Measurements from ENCODE around the gene ALOX12. TPM values are rescaled to one million over a fixed set of nuclear protein-coding genes. Genes with fewer than 3 reads are reported as not detected.

ALOX12 gene
- total and polyA plus RNA-seq, 2 donors from 2014 or later: not detected

GRCh38 chr17:7016418-7016817 is 20.6 kb downstream of the ALOX12 start:
- Histone ChIP-seq H3K27me3 (ENCODE audit: control insufficient read depth, insufficient read depth, low read length) (no peaks in the 10 kb centered on the region), H3K9me3 (ENCODE audit: control insufficient read depth in 2 of 3, insufficient read depth in 1 of 3, low read length in 3 of 3) (no peaks in the 10 kb centered on the region), H3K36me3 (ENCODE audit: control insufficient read depth in 2 of 3, insufficient read depth in 3 of 3, low read length in 3 of 3) (no peaks in the 10 kb centered on the region), H3K9ac (ENCODE audit: low read length in 3 of 3) (no peak overlapping the region), H3K4me3 (ENCODE audit: low read length in 3 of 3) (no peak overlapping the region), H3K27ac (ENCODE audit: low read depth in 2 of 2, low read length in 2 of 2) (no peak overlapping the region), H3K4me1 (ENCODE audit: control insufficient read depth in 2 of 3, insufficient read depth in 2 of 3, low read depth in 1 of 3, low read length in 3 of 3) (peaks cover 0 to 19% (median 8%) of the 10 kb centered on the region in 3 donors)
- no peak for FAIRE-seq
- peak in 2 of 5 donors; percentile 31 to 54 for DNase-seq
- TF ChIP-seq CTCF (IDR thresholded peaks at IDR 0.05; ENCODE audit: borderline replicate concordance, extremely low read depth, insufficient read depth): no peak
- intact Hi-C loops (cut with DNase I): no loop called here

GRCh38 chr17:7016886-7017826 is 21.3 kb downstream of the ALOX12 start:
- DNase-seq: peak in 2 of 5 donors; percentile 47 to 70
- H3K4me1 ChIP-seq (ENCODE audit: control insufficient read depth in 2 of 3, insufficient read depth in 2 of 3, low read depth in 1 of 3, low read length in 3 of 3): peaks cover 0 to 22% (median 11%) of the 10 kb centered on the region in 3 donors
- peak overlapping the region; percentile 9 to 73 for H3K27ac ChIP-seq (ENCODE audit: low read depth in 2 of 2, low read length in 2 of 2)
- H3K9ac ChIP-seq (ENCODE audit: low read length in 3 of 3): no peak overlapping the region
- H3K27me3 ChIP-seq (ENCODE audit: control insufficient read depth, insufficient read depth, low read length): peaks cover 2% of the 10 kb centered on the region
- H3K4me3 ChIP-seq (ENCODE audit: low read length in 3 of 3): no peak overlapping the region
- H3K9me3 ChIP-seq (ENCODE audit: control insufficient read depth in 2 of 3, insufficient read depth in 1 of 3, low read length in 3 of 3): no peaks in the 10 kb centered on the region
- intact Hi-C loops (cut with DNase I): no loop called here
- no peaks in the 10 kb centered on the region for H3K36me3 ChIP-seq (ENCODE audit: control insufficient read depth in 2 of 3, insufficient read depth in 3 of 3, low read length in 3 of 3)
- FAIRE-seq: no peak
- no peak for TF ChIP-seq CTCF (IDR thresholded peaks at IDR 0.05; ENCODE audit: borderline replicate concordance, extremely low read depth, insufficient read depth)

GRCh38 chr17:7017827-7018200 is 22.0 kb downstream of the ALOX12 start:
- Histone ChIP-seq H3K9ac (ENCODE audit: low read length in 3 of 3) (no peak overlapping the region), H3K36me3 (ENCODE audit: control insufficient read depth in 2 of 3, insufficient read depth in 3 of 3, low read length in 3 of 3) (no peaks in the 10 kb centered on the region), H3K9me3 (ENCODE audit: control insufficient read depth in 2 of 3, insufficient read depth in 1 of 3, low read length in 3 of 3) (no peaks in the 10 kb centered on the region), H3K27me3 (ENCODE audit: control insufficient read depth, insufficient read depth, low read length) (peaks cover 7% of the 10 kb centered on the region), H3K4me1 (ENCODE audit: control insufficient read depth in 2 of 3, insufficient read depth in 2 of 3, low read depth in 1 of 3, low read length in 3 of 3) (peaks cover 0 to 22% (median 11%) of the 10 kb centered on the region in 3 donors), H3K27ac (ENCODE audit: low read depth in 2 of 2, low read length in 2 of 2) (peak overlapping the region; percentile 73 to 78), H3K4me3 (ENCODE audit: low read length in 3 of 3) (peak overlapping the region in 1 of 3 donors; percentile 25)
- FAIRE-seq: no peak
- no peak for TF ChIP-seq CTCF (IDR thresholded peaks at IDR 0.05; ENCODE audit: borderline replicate concordance, extremely low read depth, insufficient read depth)
- intact Hi-C loops (cut with DNase I): no loop called here
- peak in 1 of 5 donors; percentile 60 for DNase-seq

All from kidney (tissue), 14 donors.